Measurements from ENCODE around the gene RBMX.

The RBMX gene

GRCh38 chrX:136828830-136829229 is 51.7 kb downstream of the RBMX start:
- no peak for DNase-seq

GRCh38 chrX:136827026-136827425 is 53.5 kb downstream of the RBMX start:
- no peak for DNase-seq

GRCh38 chrX:136825771-136826170 is 54.8 kb downstream of the RBMX start:
- no peak for DNase-seq

All from stimulated activated CD4-positive, alpha-beta T cell treated with anti-CD3 and anti-CD28 coated beads, Interleukin-4, amount 100 ng/mL, for 4 hours (primary cell).